ENCODE measurements around the gene SLCO6A1.

SLCO6A1 gene

DNA sequence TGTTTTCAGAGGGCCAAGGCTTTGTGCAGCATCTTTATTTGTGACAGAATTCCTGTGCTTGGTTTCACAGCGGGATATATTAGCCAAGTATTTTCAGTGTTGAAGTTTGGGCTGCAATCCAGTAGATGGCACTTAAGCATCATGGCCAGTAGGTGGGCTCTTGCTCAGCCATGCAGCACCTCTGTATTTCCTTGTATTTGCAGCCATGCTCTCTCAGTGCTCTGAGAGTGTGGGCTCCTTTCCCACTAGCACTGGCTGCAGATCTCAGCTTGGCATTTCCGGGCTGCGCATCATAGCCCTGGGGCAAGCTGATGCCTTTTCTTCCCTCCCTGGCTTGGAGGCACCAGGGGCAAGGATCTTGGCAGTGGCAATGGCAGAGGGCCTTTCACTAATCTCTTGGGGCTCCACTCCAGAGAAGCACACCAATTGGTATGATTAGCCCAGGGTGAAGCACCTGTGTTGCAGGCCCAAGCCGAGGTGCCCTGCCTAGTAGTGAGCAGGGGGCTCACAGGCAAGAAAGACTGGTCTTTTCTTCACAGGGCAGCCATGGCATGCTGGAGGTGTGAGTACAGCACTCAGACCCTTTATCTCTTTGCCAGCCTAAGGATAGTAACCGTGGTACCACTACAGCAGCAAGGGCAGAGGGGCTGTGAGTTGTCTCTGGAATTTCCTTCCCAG lies 48.3 kb downstream of the SLCO6A1 start:
- no peak for DNase-seq

DNA sequence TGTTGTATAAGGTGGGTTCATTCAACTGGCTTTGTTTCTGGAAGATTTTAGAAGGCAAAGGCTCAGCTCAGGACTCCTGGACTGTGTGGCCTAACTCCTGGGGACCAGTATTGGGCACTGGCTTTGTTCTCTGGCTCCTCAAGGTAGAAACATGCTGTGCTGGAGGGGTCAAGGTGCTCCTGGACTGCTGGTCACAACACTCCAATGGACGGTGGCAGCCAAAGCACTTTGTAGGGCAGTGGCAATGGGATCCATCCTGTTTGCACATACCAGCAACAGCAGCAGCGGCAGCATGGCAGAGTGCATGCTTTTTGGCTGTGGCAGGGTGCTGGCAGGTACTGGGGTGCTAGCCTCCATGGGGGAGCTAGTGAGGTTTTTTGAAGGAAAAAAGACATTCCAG lies 65.3 kb downstream of the SLCO6A1 start:
- DNase-seq = no peak

DNA sequence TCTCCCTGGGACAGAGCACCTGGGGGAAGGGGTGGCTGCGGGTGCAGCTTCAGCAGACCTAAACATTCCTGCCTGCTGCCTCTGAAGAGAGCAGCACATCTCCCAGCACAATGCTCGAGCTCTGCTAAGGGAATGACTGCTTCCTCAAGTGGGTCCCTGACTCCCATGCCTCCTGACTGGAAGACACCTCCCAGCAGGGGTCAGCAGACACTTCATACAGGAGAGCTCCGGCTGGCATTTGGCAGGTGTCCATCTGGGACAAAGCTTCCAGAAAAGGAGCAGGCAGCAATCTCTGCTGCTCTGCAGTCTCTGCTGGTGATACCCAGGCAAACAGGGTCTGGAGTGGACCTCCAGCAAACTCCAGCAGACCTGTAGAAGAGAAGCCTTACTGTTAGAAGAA lies 77.2 kb downstream of the SLCO6A1 start:
- peak; percentile 69 for DNase-seq

DNA sequence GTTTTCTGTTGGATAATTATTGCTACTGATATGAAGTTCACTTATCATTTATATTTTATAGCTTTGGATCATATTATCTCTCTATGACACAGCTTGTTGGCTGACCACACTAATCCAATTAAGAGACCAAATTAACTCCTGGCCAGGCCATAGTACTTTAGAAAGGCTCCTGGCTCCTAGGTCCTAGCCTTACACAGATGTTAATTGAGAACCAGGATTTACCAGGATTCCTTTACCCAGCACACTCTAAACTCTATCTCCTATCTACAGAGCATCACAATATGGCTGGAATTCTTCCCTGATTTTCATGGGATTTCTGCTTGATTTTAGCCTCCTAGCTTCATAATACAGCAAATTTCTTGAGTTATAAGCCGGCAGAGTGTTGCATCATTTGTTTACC lies 80.3 kb downstream of the SLCO6A1 start:
- DNase-seq = no peak

DNA sequence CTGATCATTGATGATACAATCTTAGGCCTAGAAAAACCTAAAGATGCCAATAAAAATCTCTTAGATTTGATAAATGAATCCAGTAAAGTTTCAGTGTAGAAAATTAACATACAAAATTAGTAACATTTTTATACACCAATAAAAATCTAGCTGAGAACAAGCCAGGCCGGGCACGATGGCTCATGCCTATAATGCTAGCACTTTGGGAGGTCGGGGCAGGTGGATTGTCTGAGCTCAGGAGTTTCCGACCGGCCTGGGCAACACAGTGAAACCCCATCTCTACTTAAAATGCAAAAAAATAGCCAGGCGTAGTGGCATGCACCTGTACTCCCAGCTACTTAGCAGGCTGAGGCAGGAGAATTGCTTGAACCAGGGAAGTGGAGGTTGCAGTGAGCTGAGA lies 84.4 kb downstream of the SLCO6A1 start:
- DNase-seq = no peak

DNA sequence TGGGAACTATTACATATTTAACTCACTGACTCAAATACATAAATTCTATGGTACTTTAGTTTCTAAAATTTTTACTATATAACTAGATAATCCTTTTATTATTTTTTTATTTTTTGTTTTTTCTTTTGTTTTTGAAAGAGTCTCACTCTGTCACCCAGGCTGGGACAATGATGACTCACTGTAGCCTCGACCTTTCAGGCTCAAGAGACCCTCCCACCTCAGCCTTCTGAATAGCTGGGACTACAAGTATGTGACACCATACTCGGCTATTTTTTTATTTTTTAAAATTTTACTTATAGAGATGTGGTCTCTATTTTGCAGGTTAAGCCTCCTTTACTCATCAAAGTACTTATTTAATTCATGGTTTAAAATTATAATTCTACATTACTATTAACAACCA lies 110.6 kb downstream of the SLCO6A1 start:
- DNase-seq = no peak

DNA sequence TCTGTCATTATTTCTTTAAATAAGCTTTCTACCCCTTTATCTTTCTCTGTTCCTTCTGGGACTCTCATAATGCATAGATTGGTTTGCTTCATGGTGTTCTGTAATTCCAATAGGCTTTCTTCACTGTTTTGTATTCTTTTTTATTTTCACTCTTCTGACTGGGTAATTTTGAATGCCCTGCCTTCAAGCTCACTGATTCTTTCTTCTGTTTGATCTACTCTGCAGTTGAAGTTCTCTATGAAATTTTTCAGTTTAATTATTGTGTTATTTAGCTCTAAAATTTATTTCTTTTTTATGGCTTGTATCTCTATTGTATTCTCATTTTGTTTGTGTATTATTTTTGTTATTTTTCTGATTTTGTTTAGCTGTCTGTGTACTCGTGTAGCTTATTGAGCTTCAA lies 113.4 kb downstream of the SLCO6A1 start:
- no peak for DNase-seq

DNA sequence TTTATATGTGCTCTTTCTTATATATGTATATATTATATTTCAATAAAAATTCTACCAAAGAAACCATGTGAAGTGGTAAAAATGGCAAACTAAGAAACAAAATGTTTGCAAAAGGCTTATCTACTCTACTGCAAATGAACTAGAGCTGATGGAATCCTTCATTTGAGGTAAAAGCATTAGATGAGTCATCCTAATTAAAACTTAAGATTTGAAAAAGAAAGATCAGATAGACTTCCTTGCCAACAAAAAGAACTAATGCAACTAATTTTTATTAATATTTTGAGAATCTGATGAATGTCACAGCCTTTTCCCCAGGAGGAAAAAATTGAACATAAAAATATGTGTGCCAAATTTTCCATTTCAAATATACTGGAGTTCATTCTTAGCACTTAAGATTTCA lies 118.6 kb downstream of the SLCO6A1 start:
- no peak for DNase-seq

DNA sequence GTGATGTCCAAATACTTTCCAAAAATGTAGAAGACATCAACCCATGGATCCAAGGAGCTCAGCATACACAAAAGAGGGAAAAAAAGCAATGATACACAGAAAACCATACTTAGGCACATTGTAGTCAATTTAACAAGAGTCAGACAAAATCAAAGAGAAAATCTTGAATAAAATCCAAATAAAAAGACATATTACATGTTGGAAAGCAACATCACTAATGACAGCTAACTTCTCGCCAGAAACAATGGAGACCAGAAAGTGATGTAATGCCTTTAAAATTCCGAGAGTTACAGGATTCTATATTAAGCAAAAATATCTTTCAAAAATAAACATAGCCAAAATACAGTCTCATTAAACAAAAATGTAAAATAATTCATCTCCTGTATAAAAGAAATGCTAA lies 122.9 kb downstream of the SLCO6A1 start:
- DNase-seq = no peak

DNA sequence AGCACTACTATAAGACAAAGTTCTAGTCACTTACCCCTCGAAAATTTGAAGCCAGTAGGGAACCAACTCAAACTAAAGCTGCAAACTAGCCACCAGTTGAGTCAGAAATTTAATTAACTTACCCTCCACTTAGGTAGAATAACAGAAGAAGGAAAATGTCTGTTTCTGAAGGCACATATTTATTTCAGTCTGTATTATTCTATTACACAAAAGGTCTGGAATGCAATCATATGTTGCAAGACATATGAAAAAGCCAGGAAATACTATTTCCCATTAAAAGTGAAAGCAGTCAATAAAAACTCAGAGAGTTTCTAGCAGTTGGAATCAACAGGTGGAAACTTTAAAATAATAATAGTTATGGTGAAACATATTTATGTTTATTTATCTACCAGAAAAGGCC lies 123.5 kb downstream of the SLCO6A1 start:
- DNase-seq = no peak

DNA sequence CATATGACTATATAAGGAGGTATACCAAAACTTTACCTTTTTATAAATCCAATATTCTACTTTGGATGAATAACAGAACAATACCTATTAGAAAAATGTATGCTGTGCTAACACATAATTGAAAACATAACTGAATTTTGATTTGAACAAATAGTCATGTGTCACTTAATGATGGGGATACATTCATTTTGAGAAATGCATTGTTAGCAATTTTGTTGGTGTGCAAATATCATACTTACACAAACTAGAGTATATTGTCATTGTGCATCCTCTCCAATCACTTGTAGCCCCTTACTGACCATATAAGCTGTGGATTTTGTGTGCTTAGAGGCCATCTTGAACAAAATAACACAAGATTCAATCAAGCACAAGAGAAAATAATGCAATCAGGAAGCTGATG lies 130.4 kb downstream of the SLCO6A1 start:
- no peak for DNase-seq

DNA sequence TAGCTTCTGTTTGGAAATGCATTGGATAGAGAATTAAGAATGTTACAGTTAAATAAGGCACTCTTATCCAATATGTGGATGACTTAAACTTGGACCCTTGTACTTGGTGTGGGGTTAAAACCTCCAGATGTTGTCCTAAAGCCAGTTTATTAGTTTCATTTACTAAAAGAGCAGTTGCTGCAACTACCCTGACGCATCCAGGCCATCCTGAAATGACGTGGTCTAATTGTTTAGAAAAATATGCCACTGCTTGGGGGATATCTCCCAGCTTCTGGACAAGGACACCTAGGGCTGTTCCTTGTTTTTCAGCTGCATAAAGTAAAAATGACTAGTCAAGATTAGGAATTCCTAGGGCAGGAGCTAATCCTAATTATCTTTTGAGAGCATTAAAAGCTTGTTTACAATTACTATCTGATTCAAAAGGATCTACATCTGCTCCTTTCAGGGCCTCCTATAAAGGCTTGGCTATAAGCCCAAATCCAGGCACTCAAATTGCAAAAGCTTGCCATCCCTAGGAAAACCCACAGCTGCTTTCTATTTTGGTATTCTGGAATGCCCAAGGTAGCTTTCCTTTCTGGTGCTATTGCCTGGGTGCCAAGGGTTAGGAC lies 157.0 kb downstream of the SLCO6A1 start:
- peak; percentile 74 for DNase-seq

DNA sequence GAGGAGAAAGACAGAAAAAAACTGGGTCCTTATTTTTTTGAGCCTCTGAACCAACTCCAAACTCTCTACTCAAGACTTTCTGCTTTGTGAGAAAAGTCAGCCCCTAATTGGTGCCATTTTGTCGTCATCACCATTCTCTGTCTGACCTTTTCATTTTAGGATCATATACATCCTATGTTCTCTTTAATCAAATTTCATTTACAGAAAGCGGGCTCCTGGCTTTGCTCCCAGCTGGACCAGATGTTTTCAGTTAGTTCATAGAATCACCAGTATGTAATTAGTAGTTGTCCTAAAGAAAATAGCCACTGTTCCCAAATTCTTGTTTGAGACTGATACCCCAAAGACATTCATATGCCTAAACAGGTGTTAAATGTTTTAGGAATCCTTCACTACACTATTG lies 174.1 kb downstream of the SLCO6A1 start:
- DNase-seq = no peak
